HepG2 (cell line): ENCODE data around the gene CAPS. TPM values are rescaled to one million over a fixed set of nuclear protein-coding genes. Genes with fewer than 3 reads are reported as not detected.
A peak's percentile ranks its signal among the peaks of the same experiment; 100 is the strongest.

Source experiments
- ATF2 ChIP-seq: sonication (generic); formaldehyde crosslinking; IDR thresholded peaks from 2 replicates; pipeline ENCODE4 v1.4.0; 2020; ENCODE audit warnings: missing genetic modification reagents
- GATAD1 ChIP-seq: IDR thresholded peaks from 2 replicates; pipeline ENCODE4 v1.6.1; 2016; ENCODE audit warnings: missing genetic modification reagents, missing compliant biosample characterization
- KLF6 ChIP-seq: IDR thresholded peaks from 2 replicates; pipeline ENCODE4 v1.8.0; 2016; ENCODE audit warnings: missing biosample characterization, missing genetic modification reagents
- KMT2A ChIP-seq: sonication (generic); formaldehyde crosslinking; IDR thresholded peaks from 2 replicates; pipeline ENCODE4 v1.4.0; 2020; ENCODE audit warnings: missing genetic modification reagents
- MXD1 ChIP-seq: sonication (generic); formaldehyde crosslinking; IDR thresholded peaks from 2 replicates; pipeline ENCODE4 v1.4.0; 2020; ENCODE audit warnings: mild to moderate bottlenecking, missing genetic modification reagents
- NCOA5 ChIP-seq: sonication (generic); formaldehyde crosslinking; IDR thresholded peaks from 2 replicates; pipeline ENCODE4 v1.4.0; 2020; ENCODE audit warnings: missing genetic modification reagents
- NFRKB ChIP-seq: fragments of 450-650 bp; IDR thresholded peaks from 2 replicates; pipeline ENCODE4 v1.6.1; 2017
- PAXIP1 ChIP-seq: sonication (generic); formaldehyde crosslinking; conservative IDR thresholded peaks from 2 replicates; pipeline ENCODE4 v1.4.0; 2020; ENCODE audit warnings: mild to moderate bottlenecking, missing genetic modification reagents, moderate library complexity
- RELA ChIP-seq: sonication (generic); formaldehyde crosslinking; IDR thresholded peaks from 2 replicates; pipeline ENCODE4 v1.4.0; 2020; ENCODE audit warnings: missing genetic modification reagents
- SMAD1 ChIP-seq: sonication (generic); formaldehyde crosslinking; IDR thresholded peaks from 2 replicates; pipeline ENCODE4 v1.4.0; 2020; ENCODE audit warnings: missing genetic modification reagents, low read depth, mild to moderate bottlenecking, borderline replicate concordance
- TEAD3 ChIP-seq: optimal IDR thresholded peaks from 2 replicates; pipeline ENCODE3; 2016; ENCODE audit warnings: borderline replicate concordance
- TRIM22 ChIP-seq: fragments of 450-650 bp; IDR thresholded peaks from 2 replicates; pipeline ENCODE4 v1.6.1; 2017
- U2AF2 ChIP-seq: fragments of 200-400 bp; formaldehyde crosslinking; IDR thresholded peaks from 2 replicates; pipeline ENCODE4 v1.6.1; 2017; ENCODE audit warnings: low read depth, mild to moderate bottlenecking, low read length
- ZBTB21 ChIP-seq: sonication (generic); formaldehyde crosslinking; IDR thresholded peaks from 2 replicates; pipeline ENCODE4 v1.4.0; 2020; ENCODE audit warnings: missing genetic modification reagents
- ZBTB3 ChIP-seq: sonication (generic); formaldehyde crosslinking; IDR thresholded peaks from 2 replicates; pipeline ENCODE4 v1.4.0; 2020; ENCODE audit warnings: low read depth, mild to moderate bottlenecking, moderate library complexity, missing genetic modification reagents, borderline replicate concordance
- ZC3H13 ChIP-seq: sonication (generic); formaldehyde crosslinking; IDR thresholded peaks from 2 replicates; pipeline ENCODE4 v1.8.1; 2023; ENCODE audit warnings: mild to moderate bottlenecking, missing genetic modification reagents, moderate library complexity
- ZC3H4 ChIP-seq: sonication (generic); formaldehyde crosslinking; IDR thresholded peaks from 2 replicates; pipeline ENCODE4 v1.4.0; 2020; ENCODE audit warnings: missing genetic modification reagents, borderline replicate concordance
- ZNF12 ChIP-seq: sonication (generic); formaldehyde crosslinking; IDR thresholded peaks from 2 replicates; pipeline ENCODE4 v1.5.0; 2020; ENCODE audit warnings: missing genetic modification reagents
- ZNF160 ChIP-seq: sonication (generic); formaldehyde crosslinking; IDR thresholded peaks from 2 replicates; pipeline ENCODE4 v1.8.0; 2022; ENCODE audit warnings: mild to moderate bottlenecking, inconsistent platforms, missing genetic modification reagents
- ZNF235 ChIP-seq: sonication (generic); formaldehyde crosslinking; IDR thresholded peaks from 2 replicates; pipeline ENCODE4 v1.8.1; 2023; ENCODE audit warnings: mild to moderate bottlenecking, missing genetic modification reagents, borderline replicate concordance
- ZNF292 ChIP-seq: sonication (generic); formaldehyde crosslinking; IDR thresholded peaks from 2 replicates; pipeline ENCODE4 v1.8.1; 2022; ENCODE audit warnings: mild to moderate bottlenecking, low read depth, missing genetic modification reagents, borderline replicate concordance
- ZNF782 ChIP-seq: sonication (generic); formaldehyde crosslinking; IDR thresholded peaks from 2 replicates; pipeline ENCODE4 v1.4.0; 2020; ENCODE audit warnings: missing genetic modification reagents, mild to moderate bottlenecking, borderline replicate concordance
- ZNF83 ChIP-seq: sonication (generic); formaldehyde crosslinking; IDR thresholded peaks from 2 replicates; pipeline ENCODE4 v1.4.0; 2020; ENCODE audit warnings: missing genetic modification reagents, mild to moderate bottlenecking, borderline replicate concordance
- ZSCAN22 ChIP-seq: sonication (generic); formaldehyde crosslinking; IDR thresholded peaks from 2 replicates; pipeline ENCODE4 v1.4.0; 2020; ENCODE audit warnings: mild to moderate bottlenecking, missing genetic modification reagents
- polyA plus RNA-seq, 8 experiments: library from polyadenylated mRNA; depleted of rRNA in 3 of 8; stranded (reverse) in 7 of 8; unstranded in 1 of 8; fragments of >200 nt; fragmentation: Illumina TruSeq in 4 of 8; extraction: Trizol in 4 of 8; gene quantifications; 2 replicates each; pipeline versions ENCODE4 v1.2.1 to v1.2.3, GENCODE V29; 2011 to 2016; ENCODE audit warnings: low read depth in 4 of 8, missing spikeins in 1 of 8, mixed read lengths in 1 of 8; ENCODE audit not compliant: insufficient read depth in 1 of 8
- total RNA-seq, 5 experiments: library from RNA; depleted of rRNA; stranded (reverse); fragments of >200 nt; fragmentation: Illumina TruSeq; extraction: Trizol; gene quantifications; 2 replicates each; pipeline ENCODE4 v1.2.3, GENCODE V29; 2016; ENCODE audit warnings: low read depth in 1 of 5

CAPS gene
- total and polyA plus RNA-seq, 2 of the 13 experiments (the other 11 are each of a cell fraction or from before 2014, with no cell fraction given): 3.1 TPM

- TF ChIP-seq ZNF83 (CRISPR knock-in tag) (no peak), ZNF292 (CRISPR knock-in tag) (0 out of 2 replicates have a peak, but pooled peaks have one; percentile 11), MXD1 (CRISPR knock-in tag) (0 out of 2 replicates have a peak, but pooled peaks have one; percentile 45), ZC3H4 (no peak; the same call in 1 of the 2 replicates), ATF2 (CRISPR knock-in tag) (0 out of 2 replicates have a peak, but pooled peaks have one; percentile 40), TRIM22 (no peak), ZC3H13 (CRISPR knock-in tag) (no peak), NFRKB (no peak), RELA (CRISPR knock-in tag) (no peak), SMAD1 (CRISPR knock-in tag) (no peak; the same call in none of the 2 replicates), KMT2A (CRISPR knock-in tag) (peak; percentile 94), ZNF235 (CRISPR knock-in tag) (0 out of 2 replicates have a peak, but pooled peaks have one; percentile 50), ZNF12 (CRISPR knock-in tag) (no peak; the same call in none of the 2 replicates), TEAD3 (CRISPR knock-in tag) (no peak), ZNF160 (CRISPR knock-in tag) (peak; percentile 51; the same call in 1 of the 2 replicates), NCOA5 (no peak), U2AF2 (peak; percentile 43; the same call in 1 of the 2 replicates), PAXIP1 (peak; percentile 67), ZNF782 (CRISPR knock-in tag) (no peak), ZSCAN22 (CRISPR knock-in tag) (no peak; the same call in 1 of the 2 replicates), KLF6 (CRISPR knock-in tag) (0 out of 2 replicates have a peak, but pooled peaks have one; percentile 52), ZBTB3 (no peak), ZBTB21 (CRISPR knock-in tag) (0 out of 2 replicates have a peak, but pooled peaks have one; percentile 17), GATAD1 (CRISPR knock-in tag) (peak; percentile 97)
These were observed 10.3 kb upstream of the CAPS start, which contains the start of gene NDUFA11 (continued) for GRCh38 chr19:5903624-5904351.
